NCI-H2171 (cell line): ENCODE data around the gene ACADM.
"Not testable (repeated sequence)": the region's sequence is repeated elsewhere in the genome, so short reads cannot be mapped to it uniquely, and the experiment has no call there.

Experiments
- DNase-seq: peaks from one replicate; lab custom pipeline; 2025; lab: John Stamatoyannopoulos, UW

The ACADM gene

GRCh38 chr1:75794382-75794781 is 69.9 kb downstream of the ACADM start:
- no peak for DNase-seq

GRCh38 chr1:75795703-75796193 is 71.2 kb downstream of the ACADM start:
- no peak for DNase-seq

GRCh38 chr1:75796376-75797272 is 72.1 kb downstream of the ACADM start, which contains the start of gene MSH4:
MSH4 (plus strand) TSS chr1:75796882; CDS start chr1:75796986, 104 bp downstream.
- no peak for DNase-seq

GRCh38 chr1:75797273-75797588 is 72.7 kb downstream of the ACADM start:
- no peak for DNase-seq

GRCh38 chr1:75797606-75798216 is 73.2 kb downstream of the ACADM start:
- no peak for DNase-seq

- not testable (repeated sequence) for DNase-seq
Observed at GRCh38 chr1:75801480-75801879, 77.0 kb downstream of the ACADM start.

- no peak for DNase-seq
Observed at GRCh38 chr1:75808921-75809320, 84.4 kb downstream of the ACADM start.

- not testable (repeated sequence) for DNase-seq
Observed at GRCh38 chr1:75810113-75810512, 85.6 kb downstream of the ACADM start.

- DNase-seq, result no peak
Observed at GRCh38 chr1:75811211-75811981, 86.9 kb downstream of the ACADM start.

- DNase-seq, result no peak
Observed at GRCh38 chr1:75812065-75812464, 87.6 kb downstream of the ACADM start.
